Fibroblast of upper back skin (primary cell): ENCODE measurements around the gene FUT4.
"Not testable (repeated sequence)": the region's sequence is repeated elsewhere in the genome, so short reads cannot be mapped to it uniquely, and the experiment has no call there.

Source experiments
- DNase-seq: peaks from one replicate; pipeline ENCODE4 v3.0.0-alpha.2; 2013

FUT4 gene

DNA sequence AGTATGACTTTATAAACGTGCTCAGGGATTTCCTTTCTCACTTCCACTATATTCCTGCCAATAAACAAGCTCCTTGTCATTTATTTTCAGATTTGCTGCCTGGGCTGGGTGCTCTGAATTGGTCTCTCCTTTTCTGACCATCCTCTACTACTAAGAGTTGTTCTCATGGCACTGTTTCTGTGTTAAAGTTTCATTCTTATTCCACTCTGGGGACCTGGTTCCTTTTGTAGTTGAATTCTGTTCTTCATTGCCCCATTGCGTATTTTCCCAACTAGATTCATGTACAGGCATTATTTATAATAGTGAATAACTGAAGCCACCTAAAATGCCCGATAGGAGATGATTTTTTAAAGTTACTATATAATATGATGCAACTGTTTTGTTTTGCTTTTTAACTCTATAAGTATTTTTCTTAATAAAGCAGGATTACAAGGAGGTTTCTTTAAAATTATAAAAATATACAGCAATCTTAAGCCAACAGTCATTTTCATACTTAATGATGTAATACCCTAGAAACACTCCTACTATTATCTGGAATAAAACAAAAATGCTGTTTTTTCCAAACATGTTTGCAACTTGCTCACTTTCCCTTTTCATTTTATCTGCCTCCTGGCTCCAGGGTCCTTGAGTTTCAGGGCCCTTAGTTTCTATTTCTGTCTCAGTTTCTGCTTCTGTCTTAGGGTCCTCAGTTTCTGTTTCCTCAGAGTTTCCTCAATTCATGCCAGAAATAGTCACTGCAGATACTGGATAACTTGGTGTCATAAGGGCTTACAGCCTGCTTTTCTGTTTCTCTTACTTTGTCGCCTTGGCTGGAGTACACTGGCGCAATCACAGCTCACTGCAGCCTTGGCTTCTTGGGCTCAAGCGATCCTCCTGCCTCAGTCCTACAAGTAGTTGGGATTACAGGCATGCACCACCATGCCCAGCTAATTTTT is 9.8 kb upstream of the FUT4 start:
- no peak for DNase-seq

GRCh38 chr11:94536386-94536785 is 7.3 kb upstream of the FUT4 start:
- no peak for DNase-seq

- DNase-seq: peak; percentile 85
These were observed 6.6 kb upstream of the FUT4 start for GRCh38 chr11:94537031-94537600.

DNA sequence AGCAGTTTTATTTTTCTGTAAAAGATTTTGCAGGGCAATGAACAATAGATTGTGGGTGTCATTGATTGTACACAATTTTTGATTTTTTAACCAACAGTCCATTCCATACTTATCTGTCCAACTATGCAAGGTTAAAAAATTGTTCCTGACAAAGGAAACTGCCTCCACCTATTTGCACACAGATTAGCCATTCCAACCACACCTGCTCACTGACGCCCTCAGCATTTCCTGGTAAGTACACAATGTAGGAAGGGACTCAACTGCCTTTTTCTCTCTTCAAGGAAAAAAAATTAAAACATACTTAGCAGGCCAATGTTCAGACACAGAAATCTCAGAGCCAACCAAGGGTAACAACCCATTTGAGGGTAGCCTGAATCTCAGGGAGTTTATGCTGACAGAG is 4.3 kb upstream of the FUT4 start:
- no peak for DNase-seq

- DNase-seq: no peak
These were observed 1.0 kb downstream of the FUT4 start for GRCh38 chr11:94544646-94545263.

GRCh38 chr11:94545264-94546161 is 1.8 kb downstream of the FUT4 start:
- no peak for DNase-seq

DNA sequence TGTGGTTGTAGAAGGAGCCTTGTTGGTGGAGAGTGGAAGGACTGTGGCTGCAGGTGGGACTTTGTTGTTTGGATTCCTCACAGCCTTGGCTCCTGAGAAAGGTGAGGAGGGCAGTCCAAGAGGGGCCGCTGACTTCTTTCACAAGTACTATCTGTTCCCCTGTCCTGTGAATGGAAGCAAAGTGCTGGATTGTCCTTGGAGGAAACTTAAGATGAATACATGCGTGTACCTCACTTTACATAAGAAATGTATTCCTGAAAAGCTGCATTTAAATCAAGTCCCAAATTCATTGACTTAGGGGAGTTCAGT is 2.4 kb downstream of the FUT4 start:
- no peak for DNase-seq

DNA sequence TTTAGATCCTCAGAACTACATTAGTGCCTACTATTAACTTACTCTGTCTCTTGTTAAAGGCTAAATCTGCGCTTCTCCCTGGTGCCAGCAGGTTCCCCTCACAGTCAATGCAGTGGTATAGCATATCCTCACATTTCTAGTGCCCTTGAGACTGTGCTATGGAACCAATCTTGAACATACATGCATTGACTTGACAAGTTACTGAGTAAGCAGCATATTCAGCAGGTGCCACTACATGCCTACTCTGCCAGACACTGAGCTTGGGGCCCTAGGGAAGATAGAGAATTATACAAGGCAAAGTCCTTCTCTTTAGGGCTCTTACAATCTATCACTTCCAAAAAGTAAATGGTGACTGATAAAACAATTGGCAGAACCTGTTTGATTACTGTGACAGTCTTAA is 3.2 kb downstream of the FUT4 start:
- no peak for DNase-seq

GRCh38 chr11:94549146-94549545 is 5.4 kb downstream of the FUT4 start:
- DNase-seq: no peak

DNA sequence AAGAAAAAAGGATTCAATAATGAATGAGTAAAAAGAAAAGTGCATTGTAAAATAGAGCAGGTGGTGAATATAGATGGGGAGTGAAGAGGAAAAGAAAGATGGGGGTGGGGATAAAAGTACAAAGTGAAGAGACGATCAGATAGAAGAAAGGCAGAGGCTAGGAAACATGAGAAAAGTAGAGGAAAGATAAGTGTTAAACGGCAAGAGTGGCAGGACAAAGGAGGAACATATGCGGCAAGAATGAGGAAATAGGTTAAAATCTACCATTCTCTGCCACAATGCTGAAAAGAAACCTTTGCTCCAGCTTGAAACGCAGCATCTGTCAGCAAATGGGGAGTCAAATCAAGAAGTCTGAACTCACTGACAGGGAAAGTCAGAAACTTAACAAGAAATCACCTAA is 6.8 kb downstream of the FUT4 start:
- DNase-seq: no peak

GRCh38 chr11:94553938-94554337 is 10.2 kb downstream of the FUT4 start:
- peak; percentile 68 for DNase-seq

- DNase-seq: not testable (repeated sequence)
These were observed 12.1 kb downstream of the FUT4 start for GRCh38 chr11:94555752-94556329.

GRCh38 chr11:94557421-94557820 is 13.7 kb downstream of the FUT4 start:
- peak; percentile 54 for DNase-seq

DNA sequence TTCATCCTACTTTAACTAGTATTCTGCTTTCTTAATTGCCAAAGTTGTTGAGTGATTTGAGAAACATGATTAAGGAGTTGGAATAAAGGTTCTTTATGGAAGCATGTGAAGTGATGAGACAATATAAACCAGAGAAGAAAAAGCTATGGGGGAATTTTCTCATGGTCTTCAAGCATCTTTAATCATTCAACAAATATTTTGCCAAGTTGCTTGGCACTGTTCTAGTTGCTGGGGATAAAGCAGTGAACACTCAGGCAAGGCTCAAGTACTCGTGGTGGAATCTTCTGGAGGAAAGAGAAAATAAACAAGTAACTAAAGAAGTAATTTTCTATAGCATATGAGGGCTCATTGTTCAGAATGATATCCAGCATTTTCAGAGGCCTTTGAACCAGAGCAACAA is 14.3 kb downstream of the FUT4 start:
- peak; percentile 36 for DNase-seq

- no peak for DNase-seq
These were observed 14.7 kb downstream of the FUT4 start for GRCh38 chr11:94558468-94558867.

- DNase-seq: no peak
These were observed 15.2 kb downstream of the FUT4 start for GRCh38 chr11:94558932-94559331.

DNA sequence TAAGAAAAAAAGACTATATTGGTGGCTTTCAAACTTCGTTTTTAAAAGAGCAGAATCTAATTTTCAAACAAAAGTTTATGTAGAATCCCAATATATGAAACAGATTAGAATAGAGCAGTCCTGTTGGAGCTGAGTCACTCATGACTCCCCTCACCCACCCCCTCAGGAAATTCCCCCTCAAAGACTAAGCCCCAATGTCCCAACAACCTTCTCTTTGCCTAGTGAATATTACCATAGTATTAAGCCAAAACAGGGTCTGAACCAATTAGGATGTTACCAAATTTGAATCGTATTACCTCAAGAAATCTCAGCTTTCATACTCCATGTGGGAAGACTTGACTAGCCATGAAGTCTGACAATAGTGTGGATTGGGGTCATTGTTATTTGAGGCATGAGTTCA is 15.6 kb downstream of the FUT4 start:
- no peak for DNase-seq

- DNase-seq: no peak
These were observed 17.1 kb downstream of the FUT4 start for GRCh38 chr11:94560834-94561233.

DNA sequence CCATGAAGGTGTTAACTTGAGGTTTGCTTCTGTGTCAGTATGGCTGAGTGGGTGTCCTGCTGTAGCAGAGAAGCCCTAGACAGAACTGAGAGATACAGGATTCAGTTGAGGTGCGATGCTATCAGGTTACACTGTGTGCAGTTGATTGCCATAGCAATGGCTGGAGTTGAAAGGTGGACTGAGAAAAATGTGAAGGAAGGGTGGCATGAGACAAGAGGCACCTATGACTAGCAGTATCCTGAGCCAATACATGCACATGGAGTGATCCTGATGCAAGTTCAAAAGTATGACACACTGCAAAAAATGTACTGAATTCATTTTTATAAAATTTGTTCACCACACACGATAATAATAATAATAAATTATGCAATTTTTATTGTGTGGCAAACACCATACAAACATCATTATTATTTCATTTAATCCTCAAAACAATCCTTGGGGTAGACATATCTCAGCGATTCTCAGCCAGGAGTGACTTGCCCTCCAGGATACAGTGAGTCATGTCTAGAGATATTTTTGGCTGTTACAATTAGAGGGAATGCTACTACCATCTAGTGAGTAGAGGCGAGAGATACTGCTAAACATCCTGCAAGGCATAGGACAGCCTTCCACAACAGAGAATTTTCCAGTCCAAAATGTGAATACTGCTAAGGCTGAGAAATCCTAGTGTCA is 19.6 kb downstream of the FUT4 start:
- peak; percentile 76 for DNase-seq

DNA sequence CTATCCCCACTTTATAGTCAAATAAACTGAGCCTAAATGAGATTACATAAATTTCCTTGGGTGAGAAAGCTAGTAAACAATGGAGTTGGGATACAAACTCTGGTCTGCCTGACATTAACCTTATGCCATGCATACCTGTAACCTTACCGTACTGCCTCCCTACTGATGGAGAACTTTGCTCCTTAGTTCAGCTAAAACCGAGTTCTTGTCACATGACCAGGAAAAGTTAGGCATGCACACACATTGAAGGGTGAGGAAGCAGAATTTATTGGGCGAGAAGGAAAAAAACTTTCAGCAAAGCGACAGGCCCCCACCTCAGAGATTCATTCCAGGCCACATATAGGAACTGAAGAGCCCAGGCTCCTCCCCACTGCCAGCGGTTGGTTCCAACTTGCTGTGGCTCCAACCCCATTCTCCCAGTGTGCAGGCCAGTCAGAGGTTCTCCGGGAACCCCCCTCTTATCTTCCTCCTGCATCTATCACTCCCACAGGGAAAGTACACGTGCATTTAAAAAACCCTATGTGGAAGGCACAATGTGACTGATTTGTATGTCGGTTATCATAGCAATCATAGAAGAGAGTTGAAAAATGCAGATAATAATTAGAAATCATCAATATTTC is 20.2 kb downstream of the FUT4 start:
- no peak for DNase-seq

- no peak for DNase-seq
These were observed 23.5 kb downstream of the FUT4 start, which contains the start of gene PIWIL4 for GRCh38 chr11:94567181-94567670. PIWIL4 (plus strand) TSS chr11:94567368; CDS start chr11:94567519, 151 bp downstream.
